ENCODE data around the gene IL17REL.
"Not testable (repeated sequence)": the region's sequence is repeated elsewhere in the genome, so short reads cannot be mapped to it uniquely, and the experiment has no call there.

Gene IL17REL

GRCh38 chr22:49995041-49995360 lies 17.6 kb downstream of the IL17REL start:
- TF ChIP-seq, protein P1, sequence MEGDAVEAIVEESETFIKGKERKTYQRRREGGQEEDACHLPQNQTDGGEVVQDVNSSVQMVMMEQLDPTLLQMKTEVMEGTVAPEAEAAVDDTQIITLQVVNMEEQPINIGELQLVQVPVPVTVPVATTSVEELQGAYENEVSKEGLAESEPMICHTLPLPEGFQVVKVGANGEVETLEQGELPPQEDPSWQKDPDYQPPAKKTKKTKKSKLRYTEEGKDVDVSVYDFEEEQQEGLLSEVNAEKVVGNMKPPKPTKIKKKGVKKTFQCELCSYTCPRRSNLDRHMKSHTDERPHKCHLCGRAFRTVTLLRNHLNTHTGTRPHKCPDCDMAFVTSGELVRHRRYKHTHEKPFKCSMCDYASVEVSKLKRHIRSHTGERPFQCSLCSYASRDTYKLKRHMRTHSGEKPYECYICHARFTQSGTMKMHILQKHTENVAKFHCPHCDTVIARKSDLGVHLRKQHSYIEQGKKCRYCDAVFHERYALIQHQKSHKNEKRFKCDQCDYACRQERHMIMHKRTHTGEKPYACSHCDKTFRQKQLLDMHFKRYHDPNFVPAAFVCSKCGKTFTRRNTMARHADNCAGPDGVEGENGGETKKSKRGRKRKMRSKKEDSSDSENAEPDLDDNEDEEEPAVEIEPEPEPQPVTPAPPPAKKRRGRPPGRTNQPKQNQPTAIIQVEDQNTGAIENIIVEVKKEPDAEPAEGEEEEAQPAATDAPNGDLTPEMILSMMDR (IDR thresholded peaks at IDR 0.05) = no peak
- Histone ChIP-seq H3K4me3 (no peak overlapping the region), H3K27ac (no peak overlapping the region)
- no peak for DNase-seq (ENCODE audit: low spot score)

- no peak for DNase-seq (ENCODE audit: low spot score)
Measured at GRCh38 chr22:49994361-49995040, 18.1 kb downstream of the IL17REL start.

DNA sequence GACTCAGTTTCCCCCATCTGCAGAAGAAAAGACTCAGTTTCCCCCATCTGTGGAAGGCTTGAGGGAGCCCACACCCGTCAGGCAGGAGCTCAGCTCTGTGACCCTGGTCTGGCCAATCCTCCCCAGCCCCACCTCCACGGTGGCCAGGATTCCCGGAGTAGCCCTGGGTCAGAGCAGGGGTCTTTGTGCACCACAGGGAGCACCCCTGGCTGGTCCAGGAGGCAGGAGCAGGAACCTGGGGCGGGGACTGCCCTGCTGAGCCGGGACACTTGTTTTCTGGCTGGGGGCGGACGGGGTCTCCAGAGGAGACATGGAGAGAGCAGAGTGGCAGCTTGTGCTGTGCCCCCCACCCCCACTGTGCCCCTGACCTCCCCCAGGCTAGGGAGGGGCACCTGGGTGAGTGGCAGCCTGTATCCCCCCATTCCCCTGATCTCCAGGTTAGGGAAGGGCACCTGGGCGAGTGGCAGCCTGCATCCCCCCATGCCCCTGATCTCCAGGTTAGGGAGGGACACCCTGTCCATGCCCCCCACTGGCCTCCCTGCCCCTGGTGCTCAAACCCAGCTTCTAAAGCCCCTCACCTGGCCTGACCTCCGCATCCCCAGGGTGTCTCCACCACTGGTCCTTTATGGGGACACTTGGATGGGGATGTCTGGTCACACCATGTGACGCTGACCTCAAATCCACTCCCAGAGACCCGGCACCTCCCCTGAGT lies 18.8 kb downstream of the IL17REL start:
- H3K27ac ChIP-seq = no peak overlapping the region
- H3K4me3 ChIP-seq = no peak overlapping the region
- DNase-seq (ENCODE audit: low spot score) = no peak
- TF ChIP-seq, protein P1 (IDR thresholded peaks at IDR 0.05) = no peak

More at GRCh38 chr22:49994361-49995040, 18.1 kb downstream of the IL17REL start:
- H3K27ac ChIP-seq = no peak overlapping the region
- H3K4me3 ChIP-seq = no peak overlapping the region
- TF ChIP-seq, protein P1 (IDR thresholded peaks at IDR 0.05) = no peak

GRCh38 chr22:49992921-49993648 lies 19.5 kb downstream of the IL17REL start:
- H3K4me3 ChIP-seq = no peak overlapping the region
- DNase-seq (ENCODE audit: low spot score) = no peak
- TF ChIP-seq, protein P1 (IDR thresholded peaks at IDR 0.05) = no peak
- H3K27ac ChIP-seq = no peak overlapping the region

DNA sequence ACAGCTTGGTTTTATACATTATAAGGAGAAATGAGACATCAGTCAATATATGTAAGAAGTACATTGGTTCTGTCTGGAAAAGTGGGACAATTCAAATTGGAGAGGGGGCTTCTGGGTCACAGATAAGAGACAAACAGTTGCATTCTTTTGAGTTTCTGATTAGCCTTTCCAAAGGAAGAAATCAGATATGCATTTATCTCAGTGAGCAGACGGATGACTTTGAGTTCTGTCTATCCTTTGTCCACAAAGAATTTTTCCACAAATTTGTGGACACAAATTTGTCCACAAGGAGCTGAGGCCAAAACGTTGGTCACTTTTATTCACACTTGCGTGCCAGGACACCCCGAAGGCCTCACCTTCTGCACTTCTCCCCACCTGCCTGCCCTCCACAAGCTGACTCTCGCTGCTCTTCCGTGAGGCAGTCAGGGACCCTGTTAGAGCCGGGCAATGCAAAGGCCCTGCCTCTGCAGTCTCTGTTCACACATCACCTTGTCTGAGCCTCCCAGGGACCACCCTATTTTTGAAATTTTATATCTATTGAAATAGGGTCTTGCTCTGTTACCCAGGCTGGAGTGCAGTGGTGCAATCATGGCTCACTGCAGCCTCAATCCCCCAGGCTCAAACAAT lies 20.5 kb downstream of the IL17REL start:
- no peak overlapping the region for H3K27ac ChIP-seq
- TF ChIP-seq, protein P1 (IDR thresholded peaks at IDR 0.05) = no peak
- no peak for DNase-seq (ENCODE audit: low spot score)
- H3K4me3 ChIP-seq = no peak overlapping the region

GRCh38 chr22:49991167-49991566 lies 21.4 kb downstream of the IL17REL start:
- DNase-seq (ENCODE audit: low spot score) = no peak
- H3K4me3 ChIP-seq = no peak overlapping the region
- TF ChIP-seq, protein P1 (IDR thresholded peaks at IDR 0.05) = no peak
- no peak overlapping the region for H3K27ac ChIP-seq

- DNase-seq (ENCODE audit: low spot score); H3K4me3 ChIP-seq; H3K27ac ChIP-seq: not testable (repeated sequence)
Measured at GRCh38 chr22:49989826-49990225, 22.7 kb downstream of the IL17REL start.
